GM21390 (cell line): ENCODE measurements around the gene ZNF394.
"Not testable (repeated sequence)": the region's sequence is repeated elsewhere in the genome, so short reads cannot be mapped to it uniquely, and the experiment has no call there.

Experiments
- ATAC-seq: cut with Tn5 transposase; IDR thresholded peaks from one replicate; pipeline ENCODE4 v1.9.1; 2021; ENCODE audit not compliant: unreplicated experiment

The ZNF394 gene

GRCh38 chr7:99499721-99500636 is at the start of gene ZNF394:
ZNF394 (minus strand) TSS chr7:99500281; CDS start chr7:99500093, 188 bp downstream.
- peak; percentile 51 for ATAC-seq

GRCh38 chr7:99549545-99549944 is 49.5 kb upstream of the ZNF394 start:
- not testable (repeated sequence) for ATAC-seq

- ATAC-seq: not testable (repeated sequence)
Observed at GRCh38 chr7:99545308-99545707, 45.2 kb upstream of the ZNF394 start.

GRCh38 chr7:99543916-99544315 is 43.8 kb upstream of the ZNF394 start:
- no peak for ATAC-seq

- ATAC-seq: no peak
Observed at GRCh38 chr7:99543081-99543671, 43.1 kb upstream of the ZNF394 start.

- no peak for ATAC-seq
Observed at GRCh38 chr7:99541212-99541611, 41.1 kb upstream of the ZNF394 start.

GRCh38 chr7:99540542-99540941 is 40.5 kb upstream of the ZNF394 start:
- ATAC-seq: no peak

- ATAC-seq: no peak
Observed at GRCh38 chr7:99539213-99539811, 39.2 kb upstream of the ZNF394 start.

- ATAC-seq: no peak
Observed at GRCh38 chr7:99535667-99536066, 35.6 kb upstream of the ZNF394 start.

GRCh38 chr7:99531354-99531765 is 31.3 kb upstream of the ZNF394 start:
- ATAC-seq: no peak

GRCh38 chr7:99525713-99526440 is 25.8 kb upstream of the ZNF394 start:
- ATAC-seq: no peak

- ATAC-seq: no peak
Observed at GRCh38 chr7:99521399-99521798, 21.3 kb upstream of the ZNF394 start.

GRCh38 chr7:99514050-99514449 is 14.0 kb upstream of the ZNF394 start:
- peak; percentile 49 for ATAC-seq

- ATAC-seq: no peak
Observed at GRCh38 chr7:99505324-99505662, 5.2 kb upstream of the ZNF394 start.

GRCh38 chr7:99504603-99505323 is 4.7 kb upstream of the ZNF394 start, which contains the start of gene ZKSCAN5:
ZKSCAN5 (plus strand) TSS chr7:99504662; CDS start chr7:99506045, 1,383 bp downstream.
- ATAC-seq: peak; percentile 67

GRCh38 chr7:99504281-99504602 is 4.2 kb upstream of the ZNF394 start:
- no peak for ATAC-seq

- ATAC-seq: not testable (repeated sequence)
Observed at GRCh38 chr7:99501236-99501635, 1.2 kb upstream of the ZNF394 start.

- ATAC-seq: no peak
Observed at GRCh38 chr7:99500637-99501009, 542 bp upstream of the ZNF394 start.

- peak; percentile 5 for ATAC-seq
Observed at GRCh38 chr7:99499371-99499720, 735 bp downstream of the ZNF394 start.

- ATAC-seq: no peak
Observed at GRCh38 chr7:99498546-99498944, 1.5 kb downstream of the ZNF394 start.
